CD4-positive, alpha-beta T cell treated with Interferon gamma for 1 hour (primary cell): ENCODE measurements around the gene CTNNA2.

Experiments
- DNase-seq: peaks from one replicate; pipeline ENCODE4 v3.0.0-alpha.2; 2020

Gene CTNNA2

GRCh38 chr2:80655265-80655664, 1142.4 kb downstream of the CTNNA2 start:
- no peak for DNase-seq

DNA sequence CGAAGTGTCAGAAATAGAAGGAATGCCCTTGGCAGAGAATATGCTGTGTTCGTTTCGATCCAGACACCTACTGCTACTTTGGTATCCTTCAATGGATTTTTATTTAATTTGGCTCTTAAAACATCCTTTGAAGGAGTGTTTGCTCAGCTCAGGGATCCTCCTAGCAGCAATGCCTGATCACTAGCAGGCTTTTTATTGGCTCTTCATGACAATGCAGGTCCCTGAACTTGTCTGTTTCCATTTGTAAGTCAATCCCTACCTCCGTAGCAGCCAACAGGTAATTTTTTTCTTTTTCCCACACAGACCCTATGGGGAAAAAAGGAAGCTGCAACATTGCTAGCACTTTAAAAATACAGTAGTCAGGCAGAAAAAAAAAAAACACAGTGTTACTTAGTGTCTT, 1157.9 kb downstream of the CTNNA2 start:
- DNase-seq = no peak

DNA sequence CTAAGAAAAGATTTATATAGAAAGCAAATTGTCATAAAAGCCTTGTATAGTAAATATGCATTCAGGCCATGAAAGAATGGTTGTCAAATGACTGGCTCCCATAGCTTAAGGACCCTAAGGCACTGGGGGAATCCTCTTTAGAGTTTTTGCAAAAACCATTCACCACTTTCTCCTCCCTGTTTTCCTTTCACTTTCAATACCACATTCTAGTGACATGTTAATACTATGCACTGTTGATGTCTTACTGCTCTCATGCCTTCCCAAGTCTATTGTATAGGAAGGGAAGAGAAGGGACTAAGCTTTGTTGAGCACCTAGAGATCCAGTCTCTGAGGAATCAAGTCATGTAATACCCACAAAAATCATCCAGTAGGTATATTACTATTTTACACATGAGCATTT, 1174.7 kb downstream of the CTNNA2 start:
- DNase-seq = no peak

DNA sequence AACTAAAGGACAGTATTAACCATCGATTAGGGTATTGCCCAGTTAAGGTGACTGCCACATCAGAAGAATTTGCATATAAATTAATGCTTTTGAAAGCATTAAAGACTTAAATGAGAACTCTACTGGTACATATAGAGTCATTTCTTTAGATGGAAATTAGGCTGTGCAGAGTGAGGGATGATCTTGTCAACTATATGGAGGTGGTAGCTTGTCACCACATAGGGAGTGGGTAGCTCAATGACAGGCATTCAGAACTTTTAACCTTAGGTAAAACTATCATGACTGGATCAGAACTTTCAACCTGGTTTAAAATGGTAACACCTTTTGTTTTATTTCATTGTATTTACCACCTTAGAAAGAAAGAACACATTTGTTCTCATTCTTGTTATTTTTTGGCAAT, 1176.3 kb downstream of the CTNNA2 start:
- no peak for DNase-seq
